ENCODE results near the gene GAK. TPM values are rescaled to one million over a fixed set of nuclear protein-coding genes. Genes with fewer than 3 reads are reported as not detected.

GAK gene
- total RNA-seq = 100 to 1,000 TPM; 131 to 141 TPM

DNA sequence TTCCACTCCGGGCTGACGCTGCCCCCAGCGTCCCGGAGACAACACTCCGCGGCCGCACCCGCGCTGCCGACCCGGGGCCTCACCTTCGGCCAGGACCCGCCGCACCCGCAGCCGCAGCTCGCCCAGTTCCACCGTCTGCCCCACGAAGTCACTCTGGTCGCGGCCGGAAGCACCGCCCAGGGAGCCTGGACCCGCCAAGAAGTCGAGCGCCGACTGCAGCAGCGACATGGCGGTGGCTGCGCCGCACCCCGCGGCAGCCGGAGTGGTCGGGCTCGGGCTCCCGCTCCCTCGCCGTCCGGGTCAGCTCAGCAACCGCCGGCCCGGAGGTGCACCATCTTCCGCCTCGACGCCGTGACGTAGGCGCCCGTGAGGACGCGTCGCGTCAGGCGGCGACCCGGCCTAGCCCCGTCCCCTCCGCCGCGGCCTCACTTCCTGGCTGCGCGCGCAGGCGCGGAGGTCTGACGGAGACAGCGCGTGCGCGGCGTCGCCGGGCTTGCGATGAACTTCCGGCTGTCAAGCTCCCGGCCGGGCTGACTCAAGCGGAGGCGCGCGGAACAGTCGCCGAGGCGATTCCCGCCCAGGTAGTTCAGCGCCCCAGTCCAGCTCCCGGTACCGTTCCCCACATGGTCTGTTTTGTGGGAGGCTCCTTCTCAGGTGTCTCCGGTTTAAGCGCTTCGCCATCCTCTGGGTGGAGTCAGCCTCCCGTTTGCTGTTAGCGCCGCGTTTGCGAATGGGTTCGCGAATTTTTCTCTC, at the start of gene GAK, which contains the start of gene TMEM175:
TSS of gene GAK (minus strand) at position 357 of the 753 bp plus-strand sequence. CDS start at position 228, 129 bp downstream.
TSS of gene TMEM175 (plus strand) at position 501 of the 753 bp plus-strand sequence. CDS start 15,280 bp downstream, outside the sequence.

DNA sequence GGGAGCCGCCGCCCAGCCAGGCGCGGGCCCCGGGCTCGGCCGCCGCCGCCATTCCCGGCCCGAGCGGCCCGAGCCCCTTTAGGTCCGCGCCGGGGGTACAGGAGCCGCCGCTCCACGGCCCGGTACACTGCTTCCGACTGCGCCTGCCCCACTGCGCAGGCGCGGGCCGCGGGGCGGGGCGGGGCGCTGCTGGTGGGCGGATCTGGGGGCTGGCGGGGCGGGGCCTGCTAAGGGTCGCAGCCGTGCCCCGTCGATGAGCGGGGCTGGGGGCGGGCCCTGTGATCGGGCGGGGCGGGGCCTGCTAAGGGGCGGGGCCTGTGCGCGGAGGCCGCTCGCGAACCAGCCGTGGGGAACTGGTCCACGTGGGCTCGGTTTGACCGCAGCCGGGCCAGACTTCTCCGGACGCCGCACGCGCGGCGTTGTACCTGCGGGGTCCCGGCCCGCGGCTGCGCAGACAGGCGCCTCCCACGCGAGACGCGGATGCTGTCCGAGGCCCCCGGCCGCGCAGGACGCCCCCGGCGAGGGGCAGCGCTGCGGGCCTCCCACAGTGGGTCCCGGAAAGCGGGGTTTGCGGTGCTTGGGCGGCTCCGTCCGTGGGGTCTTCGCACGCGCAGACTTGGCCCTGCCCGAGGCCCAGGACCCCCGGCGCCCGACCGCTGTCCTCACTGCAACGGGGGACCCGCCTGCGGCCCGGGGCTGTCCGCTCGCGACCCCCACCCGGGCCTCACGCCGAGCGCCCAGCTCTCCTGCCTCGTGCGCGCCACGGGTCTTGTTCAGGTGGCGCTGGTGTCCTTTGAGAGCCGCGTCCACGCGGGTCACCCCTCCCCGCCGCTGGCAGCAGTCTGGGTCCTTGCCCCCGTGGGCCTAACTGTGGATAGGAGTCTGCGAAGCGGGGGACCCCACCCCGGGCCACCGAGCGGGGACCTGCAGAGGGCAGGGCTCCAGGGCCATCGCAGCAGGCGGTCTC, 41.6 kb upstream of the GAK start, which contains the start of gene DGKQ:
TSS of gene DGKQ (minus strand) at position 139 of the 967 bp plus-strand sequence. CDS start at position 52, 87 bp downstream.

DNA sequence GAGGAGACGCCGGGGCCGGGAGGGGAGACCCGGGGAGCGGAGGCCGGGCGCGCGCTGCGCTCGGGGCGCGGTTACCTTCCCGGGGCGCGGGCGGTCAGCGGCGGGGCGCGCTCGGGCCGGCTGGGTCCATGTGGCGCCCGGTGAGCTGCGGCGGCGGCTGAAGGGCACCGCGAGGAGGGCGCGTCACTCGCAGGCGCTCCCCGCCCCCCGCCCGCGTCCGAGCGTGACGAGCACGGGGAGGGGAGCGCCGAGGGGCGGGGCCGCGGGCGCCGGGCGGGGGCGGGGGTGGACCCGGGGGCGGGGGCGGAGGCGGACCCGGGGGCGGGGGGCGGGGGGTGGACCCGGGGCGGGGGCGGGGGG, 106.2 kb downstream of the GAK start, which contains the start of gene CPLX1:
TSS of gene CPLX1 (minus strand) at position 159 of the 360 bp plus-strand sequence. CDS start 1,607 bp downstream, outside the sequence.

Other genes with a start within 250 kb of the GAK start
- gene SLC49A3, start 243.2 kb downstream of the GAK start, total RNA-seq = under 1 TPM; 0.30 to 0.31 TPM
- gene PCGF3, start 226.5 kb downstream of the GAK start, total RNA-seq = 10 to 100 TPM; 54.1 to 54.9 TPM
- 1 to 10 TPM; 2.5 to 2.6 TPM for gene CPLX1, start 106.2 kb downstream of the GAK start, total RNA-seq
- 10 to 100 TPM; 33.5 to 36.1 TPM for gene TMEM175, start 144 bp upstream of the GAK start, total RNA-seq
- 10 to 100 TPM; 16.8 to 18.5 TPM for gene DGKQ, start 41.3 kb upstream of the GAK start, total RNA-seq
- gene IDUA, start 54.7 kb upstream of the GAK start, total RNA-seq = 10 to 100 TPM; 38.7 to 42.6 TPM
- under 1 TPM in 1 of 2 experiments, not detected in 1; 0.18 TPM for gene SLC26A1, start 61.1 kb upstream of the GAK start, total RNA-seq
- 1 to 10 TPM; 8.3 TPM for gene FGFRL1, start 79.3 kb upstream of the GAK start, total RNA-seq
- gene RNF212, start 181.2 kb upstream of the GAK start, total RNA-seq = 1 to 10 TPM in 1 of 2 experiments, under 1 TPM in 1; 0.65 to 1.0 TPM
- gene SPON2, start 240.3 kb upstream of the GAK start, total RNA-seq = 10 to 100 TPM; 26.4 to 27.8 TPM